Activated CD8-positive, alpha-beta memory T cell treated with anti-CD3 and anti-CD28 coated beads for 1 hour (primary cell): Measurements from ENCODE around the gene SCRN2.

Experiments
- DNase-seq, 2 donors: peaks; one replicate each; pipeline ENCODE4 v3.0.0-alpha.2; 2020; ENCODE audit warnings: low read depth in 1 of 2; ENCODE audit errors: extremely low read depth in 1 of 2

SCRN2 gene

DNA sequence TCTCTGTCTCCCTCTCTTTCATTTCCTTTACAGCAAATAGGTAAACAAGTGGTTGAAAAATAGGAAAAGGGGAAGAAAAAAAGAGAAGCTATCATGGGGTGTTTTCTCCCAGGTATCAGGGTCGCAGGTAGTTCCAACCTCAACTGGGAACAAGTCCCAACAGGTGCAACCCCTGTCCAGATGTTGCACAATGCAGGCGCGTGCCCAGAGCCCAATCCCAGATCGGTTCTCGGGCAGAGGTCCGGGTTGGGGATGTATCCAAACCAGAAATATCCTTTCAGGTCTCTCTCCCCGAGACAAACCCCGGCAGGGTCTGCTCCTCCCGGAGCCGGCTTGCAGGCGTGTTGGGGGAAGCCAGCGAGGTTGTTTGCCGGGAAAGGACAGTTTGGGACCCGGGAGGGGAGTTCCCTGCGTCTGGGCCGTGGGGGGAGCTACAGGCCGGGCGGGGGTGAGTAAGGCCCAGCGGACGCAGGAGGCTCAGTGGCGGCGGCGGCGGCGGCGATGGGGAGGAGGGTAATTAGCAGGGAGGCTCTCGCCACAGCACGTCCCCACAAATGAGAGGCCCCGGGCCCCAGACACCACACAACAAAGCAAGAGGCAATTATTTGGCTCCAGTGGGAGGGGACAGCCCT, 31.1 kb upstream of the SCRN2 start:
- DNase-seq, result no peak

GRCh38 chr17:47871048-47871447, 30.0 kb upstream of the SCRN2 start:
- DNase-seq, result no peak

GRCh38 chr17:47870056-47870455, 29.0 kb upstream of the SCRN2 start:
- DNase-seq, result no peak

DNA sequence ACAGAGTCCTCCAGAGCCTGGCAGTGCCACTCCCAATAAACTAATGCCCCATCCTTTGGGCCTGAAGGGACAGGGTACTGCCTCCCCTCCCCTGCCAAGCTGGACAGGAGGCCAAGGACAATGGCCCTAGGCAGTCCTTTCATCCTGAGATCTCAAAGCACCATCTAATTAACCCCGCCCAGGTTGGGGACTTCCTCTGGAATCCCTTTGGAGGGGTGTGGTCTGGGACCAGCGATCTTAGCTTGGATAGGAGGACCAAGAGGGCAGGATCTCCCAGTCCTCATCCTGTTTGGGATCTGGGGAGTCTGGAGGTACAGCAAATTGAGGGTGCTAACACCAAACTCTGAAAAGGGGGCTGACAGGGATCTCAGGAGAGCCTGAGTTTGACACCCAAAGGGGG, 28.0 kb upstream of the SCRN2 start:
- no peak for DNase-seq

- no peak for DNase-seq
These were observed 26.9 kb upstream of the SCRN2 start for GRCh38 chr17:47867813-47868533.

DNA sequence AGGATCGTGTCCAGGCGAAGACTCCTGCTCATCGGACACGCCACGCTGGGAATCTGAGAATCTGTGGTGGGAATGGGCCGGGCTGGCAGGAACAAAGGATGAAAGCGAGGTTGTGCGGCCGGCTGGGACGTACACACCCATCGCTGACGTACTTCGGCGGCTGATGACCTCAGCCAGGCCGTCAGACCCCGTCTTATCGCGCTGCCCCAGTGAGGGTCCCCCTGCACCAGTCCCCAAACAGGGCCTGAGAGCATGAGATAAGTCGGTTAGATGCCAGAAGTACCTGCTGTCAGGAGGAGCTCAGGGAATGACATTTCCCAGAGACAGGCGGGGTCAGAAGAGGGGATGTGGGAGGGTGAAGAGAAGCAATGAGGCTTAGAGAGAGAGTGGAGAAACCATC, 25.9 kb upstream of the SCRN2 start:
- no peak for DNase-seq

GRCh38 chr17:47864791-47865216, 23.7 kb upstream of the SCRN2 start:
- no peak for DNase-seq

GRCh38 chr17:47862621-47863440, 21.8 kb upstream of the SCRN2 start:
- DNase-seq, result no peak

DNA sequence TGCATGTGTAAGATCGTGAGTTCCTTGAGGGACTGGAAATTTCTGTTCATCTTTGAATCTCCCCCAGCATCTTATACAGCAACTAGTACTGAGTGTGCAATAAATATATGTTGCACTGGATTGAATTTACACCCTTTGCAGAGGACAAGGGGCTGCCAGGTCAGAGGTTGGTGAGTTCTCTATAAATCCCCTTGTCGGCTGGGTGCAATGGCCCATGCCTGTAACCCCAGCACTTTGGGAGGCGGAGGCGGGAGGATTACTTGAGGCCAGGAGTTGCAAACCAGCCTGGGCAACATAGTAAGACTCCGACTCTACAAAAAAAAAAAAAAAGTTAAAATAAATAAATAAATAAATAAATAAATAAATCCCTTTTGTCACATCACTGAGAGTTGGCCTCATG, 19.3 kb upstream of the SCRN2 start:
- DNase-seq, result no peak

DNA sequence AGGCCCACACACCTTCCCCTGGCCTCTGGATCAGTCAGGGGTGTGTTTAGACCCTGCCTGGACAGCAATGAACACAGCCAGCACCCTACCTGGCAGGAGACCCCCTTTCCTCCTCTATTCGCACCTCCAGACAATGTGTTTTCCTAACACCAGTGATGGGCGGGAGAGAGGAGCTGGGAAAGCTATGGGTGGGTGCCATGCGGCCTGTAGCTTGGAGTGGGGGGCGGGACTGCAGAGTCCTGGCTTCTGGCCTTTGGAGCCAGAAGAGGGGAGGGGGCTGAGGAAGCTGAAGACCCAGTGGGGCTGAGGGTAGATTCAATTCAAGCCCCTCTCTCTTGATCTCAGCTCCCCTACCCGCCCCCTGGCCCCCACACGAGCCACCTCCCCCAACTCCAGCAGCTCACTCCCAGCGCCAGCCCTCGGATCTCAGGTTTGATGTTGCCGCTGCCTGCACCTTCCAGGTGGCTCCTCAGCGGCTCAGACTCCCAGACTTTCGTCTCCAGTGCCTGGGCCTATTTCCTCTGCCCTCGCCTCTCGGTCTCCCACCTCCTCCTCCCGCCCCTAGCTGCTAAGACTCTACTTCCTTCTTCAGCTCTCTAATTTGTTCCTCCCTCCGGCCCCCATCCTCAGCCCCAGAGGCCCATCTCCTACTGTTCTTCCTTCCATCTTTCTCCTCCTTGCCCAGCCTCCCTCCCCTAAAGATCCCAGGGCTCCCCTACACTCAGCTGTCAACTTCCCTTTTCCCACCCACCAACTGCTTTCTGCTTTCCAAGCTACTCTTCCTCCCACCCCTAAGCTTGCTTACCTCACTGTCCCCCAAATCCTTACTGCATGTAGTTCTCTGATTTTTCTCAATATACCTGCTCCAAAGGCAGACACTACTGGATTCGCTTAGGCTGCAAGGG, 16.7 kb upstream of the SCRN2 start:
- DNase-seq, result no peak

- no peak for DNase-seq
These were observed 15.8 kb upstream of the SCRN2 start for GRCh38 chr17:47856830-47857229.

GRCh38 chr17:47855737-47856136, 14.7 kb upstream of the SCRN2 start:
- no peak for DNase-seq

GRCh38 chr17:47853616-47854015, 12.5 kb upstream of the SCRN2 start:
- DNase-seq, result no peak

GRCh38 chr17:47852113-47852949, 11.3 kb upstream of the SCRN2 start:
- DNase-seq, result no peak

GRCh38 chr17:47851764-47852112, 10.7 kb upstream of the SCRN2 start:
- DNase-seq, result no peak

- DNase-seq, result peak; percentile 41 to 58
These were observed 9.9 kb upstream of the SCRN2 start, which contains the start of gene SP6 for GRCh38 chr17:47850692-47851573. Gene SP6, minus strand, starts transcription at chr17:47851163. Its CDS starts 2,734 bp downstream, at chr17:47848429.

- no peak for DNase-seq
These were observed 9.3 kb upstream of the SCRN2 start for GRCh38 chr17:47850373-47850691.

DNA sequence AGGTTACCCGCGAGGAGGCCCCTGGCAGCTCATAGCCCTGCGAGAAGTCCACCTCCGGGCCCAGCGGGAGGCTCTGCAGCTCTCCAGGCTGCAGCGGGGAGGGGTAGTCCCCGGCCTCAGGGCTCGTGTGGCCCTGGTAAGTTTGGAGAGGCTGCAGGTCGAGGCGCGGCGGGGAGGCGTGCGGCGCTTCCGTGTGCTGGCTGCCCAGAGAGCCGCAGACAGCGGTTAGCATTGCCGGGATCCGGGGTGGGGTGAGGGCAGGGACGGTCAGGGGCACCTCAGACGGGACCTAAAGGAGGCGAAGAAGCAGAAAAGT, 7.1 kb upstream of the SCRN2 start:
- DNase-seq, result no peak
